NK-92 treated with Interleukin-12 subunit alpha and Interleukin-12 subunit beta, amount 100 ng/mL, for 24 hours (cell line): ENCODE data around the gene SLC6A18.
"Not testable (repeated sequence)": the region's sequence is repeated elsewhere in the genome, so short reads cannot be mapped to it uniquely, and the experiment has no call there.

Source experiments
- DNase-seq: peaks from one replicate; lab custom pipeline; 2025; lab: John Stamatoyannopoulos, UW

The SLC6A18 gene

DNA sequence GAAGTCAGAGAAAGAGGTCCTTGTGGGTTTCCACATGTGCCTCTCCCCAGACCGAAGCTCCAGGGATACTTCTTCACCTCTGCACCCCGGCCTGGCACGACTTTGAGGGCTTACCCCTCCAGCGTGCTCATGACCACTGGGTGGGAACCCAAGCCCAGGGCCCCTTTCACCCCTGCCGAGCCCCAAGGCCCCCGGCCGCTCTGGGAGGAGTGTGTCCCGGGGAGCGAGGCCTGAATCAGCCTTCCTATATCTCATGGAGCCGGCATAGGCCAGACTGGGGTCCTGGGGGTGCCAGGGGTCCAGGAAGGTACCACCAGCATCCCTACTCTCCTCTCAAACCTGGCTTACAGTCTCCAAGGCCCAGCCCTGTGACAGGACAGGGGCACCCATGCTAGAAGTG is 52.6 kb downstream of the SLC6A18 start:
- DNase-seq = no peak

DNA sequence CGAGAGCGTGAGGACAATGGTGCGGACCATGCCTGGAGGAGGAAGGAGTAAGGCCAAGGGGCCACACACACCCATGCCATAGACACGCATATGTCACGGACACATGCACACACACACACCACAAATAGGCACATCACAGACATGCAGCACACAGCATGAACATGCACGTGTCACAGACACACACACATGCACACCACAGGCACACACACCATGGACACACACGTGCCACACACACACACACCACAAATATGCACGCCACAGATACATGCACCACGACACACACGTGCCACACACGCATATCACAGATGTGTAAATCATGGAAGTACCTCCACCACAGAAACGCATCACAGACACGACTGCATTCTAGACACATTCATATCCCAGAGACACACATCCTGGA is 53.0 kb downstream of the SLC6A18 start:
- no peak for DNase-seq

DNA sequence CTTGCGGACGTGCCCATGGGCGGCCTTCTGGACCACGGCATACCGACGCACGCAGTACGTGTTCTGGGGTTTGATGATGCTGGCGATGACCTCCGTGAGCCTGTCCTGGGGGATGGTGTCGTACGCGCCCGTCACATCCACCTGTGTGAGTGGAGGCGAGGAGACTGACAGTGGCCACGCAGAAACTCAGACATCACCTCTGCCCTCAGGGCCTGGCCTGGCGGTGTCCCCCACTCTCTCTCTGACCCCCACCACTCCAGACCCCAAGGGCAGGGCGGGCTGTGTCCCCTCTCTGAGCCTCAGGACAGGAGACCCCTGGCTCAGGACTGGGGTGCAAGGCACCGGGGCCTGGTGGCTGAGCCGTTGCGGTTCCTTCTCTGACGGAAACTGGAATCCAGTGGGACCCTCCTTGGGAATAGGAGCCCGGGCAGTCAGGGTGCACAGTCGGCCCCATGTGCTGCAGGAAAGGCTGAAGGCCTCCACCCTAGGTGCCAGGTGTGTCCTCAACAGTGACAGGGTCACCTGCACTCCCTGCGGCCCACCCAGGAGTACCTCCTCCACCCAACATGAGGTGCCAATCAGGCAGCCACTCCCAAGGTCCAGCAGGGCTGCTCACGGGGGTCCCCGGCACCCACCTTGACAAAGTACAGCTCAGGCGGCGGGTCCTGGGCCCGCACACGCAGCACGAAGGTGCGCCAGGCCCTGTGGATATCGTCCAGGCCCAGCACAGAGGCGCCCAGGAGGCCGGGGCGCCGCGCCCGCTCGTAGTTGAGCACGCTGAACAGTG is 53.7 kb downstream of the SLC6A18 start:
- no peak for DNase-seq

DNA sequence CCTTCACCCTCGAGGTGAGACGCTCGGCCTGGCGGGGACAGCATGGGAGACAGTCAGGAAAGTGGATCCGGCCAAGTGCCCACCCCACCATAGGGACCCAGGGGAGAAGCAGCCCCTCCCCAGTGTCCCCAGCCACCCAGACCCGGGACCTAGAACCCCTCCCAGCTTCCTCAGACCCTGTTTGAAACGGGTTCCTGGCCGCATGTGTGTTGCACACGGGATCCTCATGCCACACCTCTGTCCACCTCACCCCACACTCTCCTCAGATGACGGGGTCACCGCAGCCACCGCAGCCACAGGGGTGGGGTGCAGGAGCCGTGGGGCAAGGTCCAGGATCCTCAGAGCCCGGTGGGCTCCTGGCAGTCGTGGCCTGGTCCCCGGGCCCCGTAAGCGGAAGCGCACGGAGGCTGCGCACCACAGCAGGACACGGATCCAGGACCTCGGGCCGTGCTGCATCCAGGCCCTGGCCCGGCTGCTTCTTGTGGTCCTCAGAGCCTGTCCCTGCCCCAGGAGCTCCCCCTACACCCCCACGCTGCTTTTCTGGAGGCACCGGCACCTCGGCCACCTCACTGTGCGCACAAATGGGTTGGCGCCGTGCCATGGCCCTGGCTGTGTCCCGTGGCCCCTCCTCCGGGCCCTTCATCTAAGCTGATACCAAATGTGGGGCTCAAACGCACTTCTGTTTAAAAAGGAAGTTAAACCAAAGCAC is 54.4 kb downstream of the SLC6A18 start:
- DNase-seq = no peak

DNA sequence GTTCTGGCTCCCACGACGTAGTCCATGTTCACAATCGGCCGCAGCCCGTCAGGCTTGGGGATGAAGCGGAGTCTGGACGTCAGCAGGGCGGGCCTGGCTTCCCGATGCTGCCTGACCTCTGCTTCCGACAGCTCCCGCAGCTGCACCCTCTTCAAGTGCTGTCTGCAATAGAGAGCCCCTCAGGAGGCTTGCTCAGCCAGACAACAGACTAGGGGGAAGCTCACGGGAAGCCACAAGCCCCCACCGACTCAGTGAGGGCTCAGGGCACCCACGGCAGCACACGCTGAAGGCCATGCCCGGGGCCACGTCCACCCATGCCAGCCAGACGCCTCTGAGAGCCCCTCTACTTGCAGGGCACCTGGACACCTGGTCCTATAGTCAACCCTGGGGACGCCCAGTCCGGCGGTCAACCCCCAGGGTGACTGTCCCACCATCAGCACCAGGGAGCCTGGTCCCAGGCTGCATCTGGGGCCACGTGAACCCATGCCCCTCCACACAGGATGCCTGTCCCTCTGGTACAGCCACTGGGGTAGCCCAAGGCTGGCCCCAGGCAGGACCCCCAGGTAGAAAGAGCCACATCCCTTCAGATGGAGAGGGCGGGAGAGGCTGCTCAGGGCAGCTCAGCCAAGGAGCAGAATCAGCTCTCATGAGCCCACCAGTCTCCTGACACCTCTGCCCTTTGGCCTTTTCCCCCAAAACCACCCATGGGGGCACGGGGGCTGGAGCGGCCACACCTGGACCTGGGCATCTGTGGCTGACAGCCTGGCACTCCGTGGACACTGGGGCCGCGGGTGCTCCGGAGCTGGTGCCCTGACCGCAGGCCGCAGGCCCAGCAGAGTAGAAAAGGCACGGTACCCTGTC is 55.2 kb downstream of the SLC6A18 start:
- no peak for DNase-seq

DNA sequence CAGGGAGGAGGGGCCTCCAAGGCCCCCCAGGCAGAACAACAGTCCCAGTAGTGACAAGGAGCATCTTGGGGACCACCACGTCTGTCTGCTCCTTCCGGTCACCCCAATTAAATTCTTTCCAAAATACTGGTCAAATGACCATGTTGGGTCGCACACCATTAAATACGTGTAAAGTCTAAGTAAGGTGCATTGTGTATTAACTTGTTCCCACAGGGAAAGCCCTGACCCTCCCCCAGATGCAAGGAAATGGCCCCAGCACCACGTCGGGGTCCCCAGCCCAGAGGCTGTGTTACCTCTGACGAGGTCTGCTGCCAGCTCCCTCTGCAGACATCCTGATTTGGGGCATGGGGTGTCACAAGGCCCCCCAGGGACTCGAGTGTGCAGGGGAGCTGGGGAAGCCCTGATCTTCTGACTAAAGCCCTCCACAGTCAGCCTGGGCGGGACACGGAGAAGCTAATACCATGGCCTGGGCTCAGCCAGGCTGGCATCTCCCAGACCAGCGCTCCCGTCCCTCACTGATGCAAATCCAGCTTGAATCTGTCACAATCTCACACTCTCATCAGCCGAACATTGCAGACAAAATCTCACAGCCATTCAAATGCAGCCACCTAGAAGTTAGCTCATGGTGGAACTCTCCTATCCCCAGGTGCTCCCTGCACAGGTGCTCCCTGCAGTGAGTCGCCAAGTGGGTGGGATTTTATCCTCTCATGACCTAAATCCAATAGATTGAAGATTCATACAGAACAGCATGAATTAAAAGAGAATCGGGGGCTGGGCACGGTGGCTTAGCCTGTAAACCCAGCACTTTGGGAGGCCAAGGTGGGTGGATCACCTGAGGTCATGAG is 56.1 kb downstream of the SLC6A18 start:
- no peak for DNase-seq

DNA sequence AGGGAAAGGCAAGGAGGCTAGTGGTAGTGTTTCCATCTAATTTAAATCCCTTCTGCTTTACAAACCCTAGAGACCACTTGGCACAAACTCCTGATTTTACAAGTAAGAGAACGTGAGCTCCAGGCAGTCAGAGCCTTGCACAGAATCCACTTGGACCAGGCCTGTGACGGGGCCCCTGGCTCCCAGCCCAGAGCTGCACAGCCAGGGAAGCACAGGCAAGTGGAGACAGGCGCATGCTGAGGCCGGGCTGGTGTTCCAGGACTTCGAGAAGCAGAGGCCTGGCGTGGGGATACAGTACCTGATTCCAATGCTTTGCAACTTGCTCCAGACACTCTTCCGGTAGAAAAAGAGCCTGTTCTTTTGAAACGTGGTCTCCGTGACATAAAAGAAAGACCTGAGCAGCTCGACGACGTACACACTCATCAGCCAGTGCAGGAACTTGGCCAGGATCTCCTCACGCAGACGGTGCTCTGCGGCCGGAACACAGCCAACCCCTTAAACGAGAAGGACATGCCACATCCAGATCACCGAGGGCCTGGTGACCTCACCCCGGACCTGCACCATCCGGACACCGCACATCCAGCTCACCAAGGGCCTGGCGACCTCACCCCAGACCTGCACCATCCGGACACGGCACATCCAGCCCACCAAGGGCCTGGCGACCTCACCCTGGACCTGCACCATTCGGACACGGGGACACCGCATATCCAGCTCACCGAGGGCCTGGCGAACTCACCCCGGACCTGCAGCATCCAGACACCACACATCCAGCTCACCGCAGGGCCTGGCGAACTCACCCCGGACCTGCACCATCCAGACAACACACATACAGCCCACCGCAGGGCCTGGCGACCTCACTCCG is 57.2 kb downstream of the SLC6A18 start:
- no peak for DNase-seq

DNA sequence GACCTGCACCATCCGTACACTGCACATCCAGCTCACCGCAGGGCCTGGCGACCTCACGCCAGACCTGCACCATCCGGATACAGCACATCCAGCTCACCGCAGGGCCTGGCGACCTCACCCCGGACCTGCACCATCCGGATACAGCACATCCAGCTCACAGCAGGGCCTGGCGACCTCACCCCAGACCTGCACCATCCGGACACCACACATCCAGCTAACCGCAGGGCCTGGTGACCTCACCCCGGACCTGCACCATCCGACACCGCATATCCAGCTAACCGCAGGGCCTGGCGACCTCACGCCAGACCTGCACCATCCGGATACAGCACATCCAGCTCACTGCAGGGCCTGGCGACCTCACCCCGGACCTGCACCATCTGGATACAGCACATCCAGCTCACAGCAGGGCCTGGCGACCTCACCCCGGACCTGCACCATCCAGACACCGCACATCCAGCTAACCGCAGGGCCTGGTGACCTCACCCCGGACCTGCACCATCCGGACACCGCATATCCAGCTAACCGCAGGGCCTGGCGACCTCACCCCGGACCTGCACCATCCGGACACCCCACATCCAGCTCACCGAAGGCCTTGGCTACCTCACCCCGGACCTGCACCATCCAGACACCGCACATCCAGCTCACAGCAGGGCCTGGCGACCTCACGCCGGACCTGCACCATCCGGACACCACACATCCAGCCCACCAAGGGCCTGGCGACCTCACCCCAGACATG is 58.0 kb downstream of the SLC6A18 start:
- not testable (repeated sequence) for DNase-seq

DNA sequence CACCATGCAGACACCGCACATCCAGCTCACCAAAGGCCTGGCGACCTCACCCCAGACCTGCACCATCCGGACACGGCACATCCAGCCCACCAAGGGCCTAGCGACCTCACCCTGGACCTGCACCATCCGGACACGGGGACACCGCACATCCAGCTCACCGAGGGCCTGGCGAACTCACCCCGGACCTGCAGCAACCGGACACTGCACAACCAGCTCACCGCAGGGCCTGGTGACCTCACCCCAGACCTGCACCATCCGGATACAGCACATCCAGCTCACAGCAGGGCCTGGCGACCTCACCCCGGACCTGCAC is 58.5 kb downstream of the SLC6A18 start:
- not testable (repeated sequence) for DNase-seq

DNA sequence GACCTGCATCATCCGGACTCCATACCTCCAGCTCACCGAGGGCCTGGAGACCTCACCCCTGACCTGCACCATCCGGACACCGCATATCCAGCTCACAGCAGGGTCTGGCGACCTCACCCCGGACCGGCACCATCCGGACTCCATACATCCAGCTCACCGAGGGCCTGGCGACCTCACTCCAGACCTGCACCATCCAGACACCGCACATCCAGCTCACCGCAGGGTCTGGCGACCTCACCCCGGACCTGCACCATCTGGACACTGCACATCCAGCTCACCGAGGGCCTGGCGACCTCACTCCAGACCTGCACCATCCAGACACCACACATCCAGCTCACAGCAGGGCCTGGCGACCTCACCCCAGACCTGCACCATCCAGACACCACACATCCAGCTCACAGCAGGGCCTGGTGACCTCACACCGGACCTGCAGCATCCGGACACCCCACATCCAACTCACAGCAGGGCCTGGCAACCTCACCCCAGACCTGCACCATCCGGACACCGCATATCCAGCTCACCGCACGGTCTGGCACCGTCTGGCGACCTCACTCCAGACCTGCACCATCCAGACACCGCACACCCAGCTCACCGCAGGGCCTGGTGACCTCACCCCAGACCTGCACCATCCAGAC is 59.3 kb downstream of the SLC6A18 start:
- not testable (repeated sequence) for DNase-seq

DNA sequence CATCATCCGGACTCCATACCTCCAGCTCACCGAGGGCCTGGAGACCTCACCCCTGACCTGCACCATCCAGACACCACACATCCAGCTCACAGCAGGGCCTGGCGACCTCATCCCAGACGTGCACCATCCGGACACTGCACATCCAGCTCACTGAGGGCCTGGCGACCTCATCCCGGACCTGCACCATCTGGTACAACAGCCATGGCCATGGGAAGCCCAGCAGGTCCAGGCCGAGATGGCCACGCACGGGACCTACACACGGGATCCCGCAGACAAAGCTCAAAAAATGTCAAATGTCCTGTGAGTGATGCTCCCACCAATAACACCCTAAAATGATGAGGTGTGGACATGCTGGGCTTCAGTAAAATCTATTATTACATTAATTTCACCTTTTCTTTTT is 60.0 kb downstream of the SLC6A18 start:
- no peak for DNase-seq

DNA sequence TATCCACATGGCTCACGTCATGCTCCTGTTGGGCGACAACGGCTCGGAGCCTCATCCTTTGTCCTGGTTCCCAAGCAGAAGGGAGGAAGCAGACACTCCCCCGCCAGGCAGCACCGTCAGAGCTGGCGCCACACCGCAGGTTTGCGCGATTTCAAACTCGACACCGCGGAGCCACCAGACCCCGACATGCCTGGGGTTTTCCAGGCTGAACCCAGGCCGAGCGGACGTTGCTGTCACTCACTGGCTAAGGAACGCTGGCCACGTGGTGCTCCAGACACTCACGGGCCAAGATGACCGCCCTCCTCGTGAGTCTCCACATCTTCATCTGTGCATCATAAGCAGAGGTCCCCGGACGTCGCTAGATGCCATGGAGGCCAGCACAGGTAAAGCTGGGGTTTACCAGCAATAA is 60.7 kb downstream of the SLC6A18 start:
- no peak for DNase-seq

DNA sequence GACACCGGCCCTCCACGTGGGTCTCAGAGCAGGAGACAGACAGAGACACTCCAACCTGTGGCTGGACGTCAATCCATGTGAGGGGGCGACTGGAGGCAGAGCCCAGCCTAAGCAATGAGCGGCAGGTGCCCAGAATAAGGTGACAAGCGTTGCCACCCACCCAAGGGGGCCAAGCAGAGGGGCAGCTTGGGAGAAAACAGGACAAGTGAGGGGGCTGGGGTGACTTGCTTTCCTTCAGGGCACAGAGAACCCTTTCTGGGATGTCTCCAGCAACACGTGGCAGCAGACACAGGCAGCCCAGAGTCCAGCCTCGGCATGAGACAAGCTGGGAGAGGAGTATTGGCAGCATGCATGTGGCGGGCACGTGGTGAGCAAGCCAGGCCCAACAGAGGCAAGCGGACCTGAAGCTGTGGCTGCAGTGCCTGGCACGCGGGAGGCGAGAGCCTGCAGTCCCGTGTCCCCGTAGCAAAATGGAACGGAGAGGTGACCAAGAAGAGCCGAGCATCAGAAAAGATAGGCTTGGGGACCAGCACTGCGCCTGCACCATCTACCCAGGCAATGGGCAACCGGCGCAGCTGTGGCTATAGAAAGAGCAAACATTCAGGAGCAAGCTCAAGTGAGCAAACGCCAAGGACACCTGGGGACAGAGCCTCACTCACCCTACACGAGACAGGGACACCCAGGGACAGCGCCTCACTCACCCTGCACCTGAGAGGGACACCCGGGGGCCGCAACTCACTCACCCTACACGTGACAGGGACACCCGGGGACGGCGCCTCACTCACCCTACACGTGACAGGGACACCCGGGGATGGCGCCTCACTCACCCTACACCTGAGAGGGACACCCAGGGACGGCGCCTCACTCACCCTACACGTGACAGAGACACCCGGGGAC is 63.5 kb downstream of the SLC6A18 start:
- DNase-seq = no peak

DNA sequence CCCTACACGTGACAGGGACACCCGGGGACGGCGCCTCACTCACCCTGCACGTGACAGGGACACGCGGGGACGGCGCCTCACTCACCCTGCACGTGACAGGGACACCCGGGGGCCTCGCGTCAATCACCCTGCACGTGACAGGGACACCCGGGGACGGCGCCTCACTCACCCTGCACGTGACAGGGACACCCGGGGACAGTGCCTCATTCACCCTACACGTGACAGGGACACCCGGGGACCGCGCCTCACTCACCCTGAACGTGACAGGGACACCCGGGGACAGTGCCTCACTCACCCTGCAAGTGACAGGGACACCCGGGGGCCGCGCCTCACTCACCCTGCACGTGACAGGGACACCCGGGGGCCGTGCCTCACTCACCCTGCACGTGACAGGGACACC is 64.4 kb downstream of the SLC6A18 start:
- not testable (repeated sequence) for DNase-seq

DNA sequence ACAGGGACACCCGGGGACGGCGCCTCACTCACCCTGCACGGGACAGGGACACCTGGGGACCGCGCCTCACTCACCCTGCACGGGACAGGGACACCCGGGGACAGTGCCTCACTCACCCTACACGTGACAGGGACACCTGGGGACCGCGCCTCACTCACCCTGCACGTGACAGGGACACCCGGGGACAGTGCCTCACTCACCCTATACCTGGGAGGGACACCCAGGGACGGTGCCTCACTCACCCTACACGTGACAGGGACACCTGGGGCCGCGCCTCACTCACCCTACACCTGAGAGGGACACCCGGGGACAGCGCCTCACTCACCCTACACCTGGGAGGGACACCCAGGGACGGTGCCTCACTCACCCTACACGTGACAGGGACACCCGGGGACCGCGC is 65.8 kb downstream of the SLC6A18 start:
- not testable (repeated sequence) for DNase-seq

DNA sequence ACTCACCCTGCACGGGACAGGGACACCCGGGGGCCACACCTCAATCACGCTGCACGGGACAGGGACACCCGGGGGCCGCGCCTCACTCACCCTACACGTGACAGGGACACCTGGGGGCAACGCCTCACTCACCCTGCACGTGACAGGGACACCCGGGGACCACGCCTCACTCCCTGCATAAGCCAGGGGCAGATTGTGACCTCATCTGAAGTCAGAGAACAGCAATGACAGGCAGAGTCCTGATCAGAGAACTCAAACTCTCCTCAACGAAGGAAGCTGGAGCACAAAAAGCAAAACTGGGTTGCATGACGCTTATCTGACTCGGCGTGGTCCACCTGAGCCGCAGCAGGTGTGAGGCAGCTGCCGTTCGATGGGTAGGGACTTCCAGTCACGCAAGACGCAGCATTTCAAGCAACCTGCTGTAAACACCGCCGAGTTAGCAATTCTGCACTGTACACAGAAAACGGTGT is 66.5 kb downstream of the SLC6A18 start:
- DNase-seq = no peak

DNA sequence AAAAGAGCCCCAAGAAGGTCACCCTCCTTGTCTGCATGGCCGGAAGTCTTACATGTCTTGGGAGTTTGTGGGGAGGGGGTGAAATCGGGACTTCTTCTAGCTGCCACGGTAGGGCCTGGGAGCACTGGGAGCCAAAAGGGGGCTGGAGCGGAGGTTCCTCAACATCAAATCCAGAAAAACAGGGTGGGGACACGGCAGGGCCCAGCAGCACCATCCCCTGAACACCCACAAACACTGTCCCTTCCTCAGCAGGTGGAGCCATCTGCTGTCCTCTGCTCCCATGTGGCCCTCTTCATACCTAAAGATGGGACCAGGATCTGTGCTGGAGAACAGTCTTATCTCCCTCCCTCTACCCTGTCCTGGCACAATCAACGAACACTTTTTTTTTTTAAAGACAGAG is 67.0 kb downstream of the SLC6A18 start:
- DNase-seq = no peak

DNA sequence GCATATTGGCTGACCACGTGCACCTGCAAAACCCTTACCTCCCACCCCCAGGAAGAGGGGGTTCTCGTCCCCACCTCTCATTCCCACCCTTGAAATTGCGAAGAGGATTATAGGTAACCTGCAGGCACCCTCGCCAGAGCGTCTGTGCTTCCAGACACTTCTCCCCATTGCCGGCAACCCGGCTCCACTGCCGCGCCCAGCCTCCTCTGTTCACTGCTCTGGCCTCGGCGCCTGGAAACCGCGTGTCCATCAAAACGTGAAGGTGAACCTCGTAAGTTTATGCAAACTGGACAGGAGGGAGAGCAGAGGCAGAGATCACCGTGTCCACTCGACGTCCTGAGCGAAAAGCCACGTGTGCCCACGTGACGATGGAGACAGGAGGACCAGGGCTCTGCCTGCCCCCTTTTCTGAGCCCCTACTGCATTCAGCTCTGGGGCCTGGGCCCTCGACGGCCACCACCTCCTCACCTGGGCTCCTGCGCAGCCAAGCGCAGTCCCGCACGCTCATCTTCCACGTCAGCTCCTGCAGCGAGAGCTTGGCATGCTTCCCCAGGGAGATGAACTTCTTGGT is 67.8 kb downstream of the SLC6A18 start:
- DNase-seq = no peak
